Measurements from ENCODE around the gene SLC25A51.

- TF ChIP-seq CTCF (optimal IDR thresholded peaks at IDR 0.05 in 1 of 3, IDR thresholded peaks at IDR 0.05 in 1 of 3, conservative IDR thresholded peaks at IDR 0.05 in 1 of 3; ENCODE audit: extremely low read depth in 1 of 3, insufficient read depth in 2 of 3, low read length in 3 of 3) (no peak), EZH2 (IDR thresholded peaks at IDR 0.05; ENCODE audit: low read length) (no peak)
Measured at GRCh38 chr9:37916471-37917312, 12.8 kb upstream of the SLC25A51 start.

All from keratinocyte (primary cell).